GM19328 (cell line): Measurements from ENCODE around the gene CIB4.
"Not testable (repeated sequence)": the region's sequence is repeated elsewhere in the genome, so short reads cannot be mapped to it uniquely, and the experiment has no call there.

Experiments
- ATAC-seq: cut with Tn5 transposase; IDR thresholded peaks from one replicate; pipeline ENCODE4 v1.9.1; 2021; ENCODE audit warnings: mild to moderate bottlenecking, moderate library complexity; ENCODE audit not compliant: unreplicated experiment

Gene CIB4

GRCh38 chr2:26668041-26668440, 26.9 kb upstream of the CIB4 start:
- no peak for ATAC-seq

- ATAC-seq: no peak
These were observed 25.5 kb upstream of the CIB4 start for GRCh38 chr2:26666671-26667070.

- not testable (repeated sequence) for ATAC-seq
These were observed 24.1 kb upstream of the CIB4 start for GRCh38 chr2:26665296-26665695.

- no peak for ATAC-seq
These were observed 19.3 kb upstream of the CIB4 start for GRCh38 chr2:26660363-26660962.

GRCh38 chr2:26658691-26659346, 17.7 kb upstream of the CIB4 start:
- no peak for ATAC-seq

DNA sequence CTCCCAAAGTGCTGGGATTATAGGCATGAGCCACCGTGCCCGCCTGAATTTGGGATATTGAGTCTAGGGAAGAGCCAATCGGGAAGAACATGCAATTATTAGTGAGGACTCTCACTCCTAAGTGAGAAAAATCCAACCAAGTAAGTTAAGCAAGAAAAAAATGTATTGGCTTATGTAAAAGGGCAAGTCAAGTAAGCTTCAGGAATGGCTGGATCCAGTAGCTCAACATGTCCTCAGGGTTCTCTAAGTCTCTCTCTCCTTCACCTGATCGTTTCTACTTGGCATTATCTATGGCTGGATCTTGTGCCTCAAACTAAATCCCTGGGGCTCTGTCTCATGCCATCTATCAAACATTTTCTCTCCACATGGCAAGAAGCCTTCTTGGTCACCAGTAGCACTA, 16.1 kb upstream of the CIB4 start:
- ATAC-seq: no peak

DNA sequence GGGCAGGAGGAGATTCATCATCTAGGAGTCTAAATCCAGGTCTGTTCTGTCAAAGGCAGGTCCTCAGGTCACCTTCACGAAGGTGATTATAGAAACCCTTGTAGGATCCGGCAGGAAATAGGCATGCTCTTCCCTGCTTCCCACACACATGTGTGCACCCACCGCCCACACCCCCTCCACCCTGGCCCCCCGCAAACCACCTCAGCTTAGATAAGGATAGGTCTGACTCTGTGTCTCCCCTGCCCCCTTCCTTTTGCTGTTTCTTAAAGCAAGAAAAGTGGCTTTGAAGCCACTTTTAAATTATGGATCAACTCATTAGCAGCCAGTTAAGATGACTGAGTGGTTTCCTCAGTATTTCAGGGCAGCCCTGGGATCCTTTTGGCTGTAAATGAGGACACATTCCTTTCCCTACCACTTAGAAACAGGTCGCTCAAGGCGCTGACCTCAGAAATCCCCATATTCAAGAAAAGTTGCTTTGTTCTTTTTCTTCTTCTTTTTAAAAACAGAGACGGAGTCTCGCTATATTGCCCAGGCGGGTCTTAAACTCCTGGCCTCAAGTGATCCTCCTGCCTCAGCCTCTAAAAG, 14.5 kb upstream of the CIB4 start:
- no peak for ATAC-seq

GRCh38 chr2:26655120-26655519, 14.0 kb upstream of the CIB4 start:
- not testable (repeated sequence) for ATAC-seq

- ATAC-seq: no peak
These were observed 12.8 kb upstream of the CIB4 start for GRCh38 chr2:26654061-26654340.

GRCh38 chr2:26653207-26654060, 12.3 kb upstream of the CIB4 start:
- no peak for ATAC-seq

DNA sequence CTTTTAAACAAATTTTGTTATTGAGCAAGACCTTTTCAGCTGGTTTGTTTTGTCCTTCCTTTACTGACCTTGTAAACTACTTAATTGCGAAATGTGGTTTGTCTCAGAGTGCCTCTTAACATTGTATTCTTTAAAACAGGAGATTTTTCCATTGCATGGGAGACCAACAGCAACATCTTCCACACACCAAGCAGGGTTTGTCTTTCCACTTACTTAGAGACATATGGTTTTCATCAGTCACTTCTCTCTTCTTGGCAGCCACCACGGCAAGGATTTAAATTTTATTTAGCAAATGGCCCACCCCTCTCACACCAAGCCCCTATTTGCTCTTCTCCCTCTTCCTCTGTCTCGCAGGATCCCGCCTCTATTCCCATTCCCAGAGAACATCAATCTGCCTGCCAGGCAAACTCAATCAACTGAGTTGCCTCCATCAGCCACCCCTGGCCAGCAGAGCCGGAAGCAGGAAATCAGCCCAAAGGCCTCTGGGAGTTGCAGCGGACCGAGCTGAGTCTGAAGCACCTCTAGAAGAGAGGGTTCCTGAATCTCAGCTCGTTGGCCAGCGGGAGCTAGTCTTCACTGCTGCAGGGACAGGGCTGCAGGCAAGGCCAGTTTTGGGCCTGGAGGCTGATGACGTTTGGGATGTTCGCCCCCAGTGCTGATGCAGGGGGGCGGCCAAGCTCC, 11.3 kb upstream of the CIB4 start:
- ATAC-seq: no peak

DNA sequence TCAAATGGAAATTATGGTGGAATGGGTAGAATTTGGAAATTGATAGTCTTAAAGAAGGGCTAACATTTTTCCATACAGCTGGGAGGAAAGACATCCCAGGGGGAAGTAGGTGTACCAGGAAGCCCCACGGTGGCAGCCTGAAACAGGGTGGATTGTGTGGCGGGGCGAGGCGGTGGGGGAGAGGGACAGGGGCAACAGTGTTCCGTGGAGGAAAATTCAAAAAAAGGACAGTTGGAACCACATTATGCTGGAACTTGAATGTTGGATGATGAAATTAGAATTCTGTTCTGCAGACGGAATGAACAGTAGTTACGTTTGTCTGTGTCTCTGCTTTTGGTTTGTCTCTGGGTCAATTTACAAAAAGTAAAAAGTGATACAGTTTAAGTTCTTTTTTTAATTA, 10.6 kb upstream of the CIB4 start:
- no peak for ATAC-seq

- no peak for ATAC-seq
These were observed 10.3 kb upstream of the CIB4 start for GRCh38 chr2:26651470-26651771.

DNA sequence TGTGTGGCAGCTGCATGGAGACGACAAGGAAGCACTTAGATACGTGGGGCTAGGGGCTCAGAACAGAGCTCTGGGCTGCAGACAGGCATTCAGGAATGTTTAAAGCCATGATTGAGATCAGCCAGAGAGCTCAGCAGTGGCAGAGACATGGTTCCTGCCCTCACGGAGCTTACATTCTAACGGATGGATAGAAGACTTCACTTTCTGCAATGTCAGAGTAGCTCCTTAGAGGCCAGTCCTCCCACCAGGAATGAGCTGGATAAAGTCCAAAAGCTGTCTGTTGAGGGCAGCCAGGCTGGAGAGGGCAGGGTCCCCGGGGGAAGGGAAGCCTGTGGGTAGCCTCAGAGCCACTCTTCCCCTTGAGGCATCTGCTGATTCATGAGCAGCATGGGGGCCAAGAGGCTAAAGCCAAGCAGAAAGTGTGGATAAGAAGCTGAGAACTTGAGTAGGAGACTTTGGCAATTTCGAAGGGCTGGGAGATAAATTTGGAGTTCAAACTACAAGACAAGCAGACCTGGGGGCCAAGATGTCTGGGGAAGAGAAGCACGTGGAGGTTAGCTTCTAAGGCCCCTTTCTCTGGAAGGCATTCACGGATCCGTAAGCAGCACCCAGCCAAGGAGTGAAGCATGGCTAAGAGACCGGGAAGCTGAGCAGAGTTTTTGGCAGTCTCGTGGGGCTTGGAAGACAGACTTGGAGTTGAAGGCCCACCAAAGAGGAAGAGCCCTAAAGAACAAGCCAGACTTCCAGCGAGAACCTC, 9.7 kb upstream of the CIB4 start:
- no peak for ATAC-seq

DNA sequence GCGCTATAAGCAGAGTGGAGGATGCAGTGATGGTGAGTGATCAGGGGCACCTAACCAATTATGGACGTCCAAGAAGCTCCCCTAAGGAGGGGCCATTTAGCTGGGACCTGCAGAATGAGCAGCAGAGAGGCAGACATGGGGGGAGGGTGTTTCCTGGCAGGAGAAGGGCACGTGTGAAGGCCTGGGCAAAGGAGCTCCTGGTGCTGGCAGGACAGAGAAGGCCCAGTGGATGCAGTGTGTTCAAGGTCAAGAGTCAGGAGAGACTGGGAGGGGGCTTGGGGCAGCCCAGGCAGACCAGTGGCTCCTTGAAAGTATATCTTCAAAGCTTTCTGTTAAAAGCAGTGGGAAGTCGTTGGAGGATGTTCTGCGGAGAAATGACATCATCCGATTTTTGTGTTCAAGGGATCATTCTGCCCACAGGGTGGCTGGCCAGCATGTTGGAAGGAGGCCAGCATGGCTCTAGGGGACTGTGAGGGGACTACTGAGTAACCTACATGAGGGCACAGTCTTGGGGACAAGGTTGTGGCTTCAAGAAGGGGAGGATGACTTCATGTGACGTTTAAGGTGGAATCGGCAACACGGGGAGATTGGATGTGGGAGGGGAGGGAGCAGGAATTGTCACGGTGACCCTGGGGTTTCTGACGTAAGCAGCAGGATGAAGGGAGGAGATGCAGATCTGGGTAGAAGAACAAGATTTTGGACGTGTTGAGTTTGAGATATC, 9.0 kb upstream of the CIB4 start:
- no peak for ATAC-seq

- ATAC-seq: no peak
These were observed 8.2 kb upstream of the CIB4 start for GRCh38 chr2:26649322-26649721.

- ATAC-seq: no peak
These were observed 7.3 kb upstream of the CIB4 start for GRCh38 chr2:26648516-26648915.

- no peak for ATAC-seq
These were observed 6.8 kb upstream of the CIB4 start for GRCh38 chr2:26647981-26648380.

- no peak for ATAC-seq
These were observed 6.0 kb upstream of the CIB4 start for GRCh38 chr2:26646986-26647672.

DNA sequence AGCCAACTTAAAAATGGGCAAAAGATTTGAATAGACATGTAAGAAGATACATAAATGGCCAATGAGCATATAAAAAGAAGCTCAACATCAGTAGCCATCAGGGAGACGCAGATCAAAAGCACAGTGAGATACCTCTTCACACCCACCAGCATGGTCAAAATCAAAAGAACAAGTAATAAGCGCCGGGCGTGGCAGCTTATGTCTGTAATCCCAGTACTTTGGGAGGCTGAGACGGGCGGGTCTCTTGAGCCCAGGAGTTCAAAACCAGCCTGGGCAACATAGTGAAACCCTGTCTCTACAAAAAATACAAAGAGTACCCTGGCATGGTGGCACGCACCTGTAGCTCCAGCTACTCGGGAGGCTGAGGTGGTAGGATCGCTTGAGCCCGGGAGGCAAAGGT, 4.6 kb upstream of the CIB4 start:
- no peak for ATAC-seq
